Vagina (tissue), 2 donors: ENCODE measurements around the gene TBXA2R. TPM values are rescaled to one million over a fixed set of nuclear protein-coding genes. Genes with fewer than 3 reads are reported as not detected.

Source experiments
- DNase-seq, 2 donors: peaks; one replicate each; pipeline ENCODE4 v3.0.0-alpha.2; 2017; ENCODE audit errors: extremely low spot score in 2 of 2
- H3K27ac ChIP-seq: fragments of 200-600 bp; sonication (generic); one replicate; pipeline ENCODE4 v1.5.1; 2019
- H3K27me3 ChIP-seq: fragments of 200-600 bp; sonication (generic); one replicate; pipeline ENCODE4 v1.5.1; 2019
- H3K36me3 ChIP-seq, 2 donors: fragments of 200-600 bp; sonication (generic); one replicate each; pipeline ENCODE4 v1.5.1; 2017 to 2019
- H3K4me1 ChIP-seq: fragments of 200-600 bp; sonication (generic); one replicate; pipeline ENCODE4 v1.5.1; 2019
- H3K4me3 ChIP-seq, 2 donors: fragments of 200-600 bp; sonication (generic); 1 replicate in 1 of 2; 2 replicates in 1 of 2; pipeline ENCODE4 v1.5.1; 2016 to 2019
- H3K9me3 ChIP-seq: fragments of 200-600 bp; sonication (generic); one replicate; pipeline ENCODE4 v1.5.1; 2019
- CTCF ChIP-seq, 3 experiments: fragments of 450-650 bp in 2 of 3; fragments of 200-600 bp in 1 of 3; sonication (generic) in 1 of 3; IDR thresholded peaks; one replicate each; pipeline ENCODE4 v1.5.1; 2017 to 2019; ENCODE audit warnings: antibody characterized with exemption in 3 of 3, mild to moderate bottlenecking in 2 of 3, moderate library complexity in 2 of 3
- POLR2A ChIP-seq, 2 donors: fragments of 450-650 bp; IDR thresholded peaks; one replicate each; pipeline ENCODE4 v1.6.1; 2017; ENCODE audit warnings: antibody characterized with exemption in 2 of 2, mild to moderate bottlenecking in 2 of 2, moderate library complexity in 2 of 2
- POLR2AphosphoS5 ChIP-seq, 2 donors: sonication (generic); formaldehyde crosslinking; IDR thresholded peaks; one replicate each; pipeline ENCODE4 v1.9.0; 2017; ENCODE audit warnings: antibody characterized with exemption in 2 of 2, mild to moderate bottlenecking in 2 of 2, low read depth in 1 of 2; ENCODE audit not compliant: insufficient read depth in 1 of 2
- intact Hi-C: fragments of 100-400 bp; cut with DNase I; formaldehyde crosslinking; loops from one replicate; pipeline ENCODE4 v1.15.1; 2023
- total RNA-seq: library from RNA; depleted of rRNA; stranded (reverse); fragments of >200 nt; gene quantifications from one replicate; pipeline ENCODE4 v1.2.3, GENCODE V29; 2016

TBXA2R gene
- total RNA-seq, 1 donor from 2014 or later: 1.7 TPM

GRCh38 chr19:3589949-3590348 lies 16.7 kb downstream of the TBXA2R start:
- no peak overlapping the region for H3K4me3 ChIP-seq
- no peak for TF ChIP-seq POLR2AphosphoS5 (IDR thresholded peaks at IDR 0.05; ENCODE audit: insufficient read depth in 1 of 2, low read depth in 1 of 2)
- TF ChIP-seq POLR2A (IDR thresholded peaks at IDR 0.05): no peak
- TF ChIP-seq CTCF (IDR thresholded peaks at IDR 0.05): no peak
- peaks cover 14% of the 10 kb centered on the region for H3K4me1 ChIP-seq
- DNase-seq: no peak
- intact Hi-C loops: no loop called here
- H3K9me3 ChIP-seq: no peaks in the 10 kb centered on the region
- H3K27ac ChIP-seq: no peak overlapping the region
- H3K36me3 ChIP-seq: no peaks in the 10 kb centered on the region
- H3K27me3 ChIP-seq: no peaks in the 10 kb centered on the region

- Histone ChIP-seq H3K4me3 (no peak overlapping the region), H3K4me1 (peaks cover 14% of the 10 kb centered on the region), H3K36me3 (no peaks in the 10 kb centered on the region), H3K9me3 (no peaks in the 10 kb centered on the region), H3K27me3 (no peaks in the 10 kb centered on the region), H3K27ac (no peak overlapping the region)
- DNase-seq: no peak
- TF ChIP-seq POLR2A (IDR thresholded peaks at IDR 0.05) (no peak), CTCF (IDR thresholded peaks at IDR 0.05) (no peak), POLR2AphosphoS5 (IDR thresholded peaks at IDR 0.05; ENCODE audit: insufficient read depth in 1 of 2, low read depth in 1 of 2) (no peak)
- intact Hi-C loops: no loop called here
Observed at GRCh38 chr19:3589439-3589838, 17.2 kb downstream of the TBXA2R start.

- H3K27me3 ChIP-seq: no peaks in the 10 kb centered on the region
- intact Hi-C loops: loop anchor here (2.0 kb wide), 1 partner anchor 32 kb away; no protein-coding TSS in a partner anchor
- no peak for TF ChIP-seq POLR2A (IDR thresholded peaks at IDR 0.05)
- TF ChIP-seq CTCF (IDR thresholded peaks at IDR 0.05): no peak
- no peak for TF ChIP-seq POLR2AphosphoS5 (IDR thresholded peaks at IDR 0.05; ENCODE audit: insufficient read depth in 1 of 2, low read depth in 1 of 2)
- no peak for DNase-seq
- H3K9me3 ChIP-seq: no peaks in the 10 kb centered on the region
- H3K36me3 ChIP-seq: no peaks in the 10 kb centered on the region
- peaks cover 14% of the 10 kb centered on the region for H3K4me1 ChIP-seq
- no peak overlapping the region for H3K27ac ChIP-seq
- H3K4me3 ChIP-seq: no peak overlapping the region
Observed at GRCh38 chr19:3586707-3587346, 19.8 kb downstream of the TBXA2R start.

- intact Hi-C loops: loop anchor here (2.0 kb wide), 1 partner anchor 33 kb away; no protein-coding TSS in a partner anchor
- peak overlapping the region; percentile 31 to 50 for H3K4me3 ChIP-seq
- no peak overlapping the region for H3K27ac ChIP-seq
Observed at GRCh38 chr19:3586127-3586626, 20.5 kb downstream of the TBXA2R start.

More at GRCh38 chr19:3586127-3586626, 20.5 kb downstream of the TBXA2R start:
- Histone ChIP-seq H3K36me3 (no peaks in the 10 kb centered on the region), H3K9me3 (no peaks in the 10 kb centered on the region), H3K4me1 (peaks cover 14% of the 10 kb centered on the region), H3K27me3 (no peaks in the 10 kb centered on the region)
- no peak for TF ChIP-seq POLR2A (IDR thresholded peaks at IDR 0.05)
- TF ChIP-seq CTCF (IDR thresholded peaks at IDR 0.05): peak in 1 of 3 experiments; percentile 19
- TF ChIP-seq POLR2AphosphoS5 (IDR thresholded peaks at IDR 0.05; ENCODE audit: insufficient read depth in 1 of 2, low read depth in 1 of 2): no peak
- DNase-seq: no peak
